Measurements from ENCODE around the gene HOXC12.

GRCh38 chr12:53985692-53985993 lies 30.9 kb downstream of the HOXC12 start:
- TF ChIP-seq POLR2AphosphoS5 (IDR thresholded peaks at IDR 0.05) (no peak), CTCF (IDR thresholded peaks at IDR 0.05) (no peak), POLR2A (IDR thresholded peaks at IDR 0.05) (no peak)
